HepG2 (cell line): ENCODE data around the gene PRM3. TPM values are rescaled to one million over a fixed set of nuclear protein-coding genes. Genes with fewer than 3 reads are reported as not detected.

Source experiments
- GATAD2A ChIP-seq: IDR thresholded peaks from 2 replicates; pipeline ENCODE4 v1.6.1; 2016
- HNRNPL ChIP-seq: fragments of 200-400 bp; formaldehyde crosslinking; IDR thresholded peaks from 2 replicates; pipeline ENCODE4 v1.6.1; 2017; ENCODE audit warnings: mild to moderate bottlenecking, low read depth, low read length
- MXI1 ChIP-seq: IDR thresholded peaks from 3 replicates; pipeline ENCODE4 v1.6.1; 2012; ENCODE audit warnings: low read depth, low read length, inconsistent platforms, borderline replicate concordance
- PITX1 ChIP-seq: sonication (generic); formaldehyde crosslinking; IDR thresholded peaks from 2 replicates; pipeline ENCODE4 v1.5.1; 2020; ENCODE audit warnings: mild to moderate bottlenecking, missing genetic modification reagents
- RARA ChIP-seq: IDR thresholded peaks from 2 replicates; pipeline ENCODE4 v1.6.1; 2016; ENCODE audit warnings: missing genetic modification reagents, missing compliant biosample characterization
- RCOR2 ChIP-seq: IDR thresholded peaks from 2 replicates; pipeline ENCODE4 v1.6.1; 2016; ENCODE audit warnings: missing biosample characterization, missing genetic modification reagents
- SMYD3 ChIP-seq: sonication (generic); formaldehyde crosslinking; IDR thresholded peaks from 2 replicates; pipeline ENCODE4 v1.8.1; 2023; ENCODE audit warnings: mild to moderate bottlenecking, missing genetic modification reagents
- SSRP1 ChIP-seq: IDR thresholded peaks from 2 replicates; pipeline ENCODE4 v1.6.1; 2016; ENCODE audit warnings: control low read depth
- ZBTB42 ChIP-seq: sonication (generic); formaldehyde crosslinking; IDR thresholded peaks from 2 replicates; pipeline ENCODE4 v1.5.0; 2020; ENCODE audit warnings: mild to moderate bottlenecking, missing genetic modification reagents
- ZFP36L1 ChIP-seq: sonication (generic); formaldehyde crosslinking; IDR thresholded peaks from 2 replicates; pipeline ENCODE4 v1.8.0; 2022; ENCODE audit warnings: mild to moderate bottlenecking, missing genetic modification reagents, moderate library complexity
- ZNF274 ChIP-seq: sonication (generic); formaldehyde crosslinking; IDR thresholded peaks from 2 replicates; pipeline ENCODE4 v1.5.1; 2020; ENCODE audit warnings: mild to moderate bottlenecking, missing genetic modification reagents
- ZNF547 ChIP-seq: sonication (generic); formaldehyde crosslinking; IDR thresholded peaks from 2 replicates; pipeline ENCODE4 v1.5.1; 2020; ENCODE audit warnings: mild to moderate bottlenecking, missing genetic modification reagents
- ZNF563 ChIP-seq: sonication (generic); formaldehyde crosslinking; IDR thresholded peaks from 2 replicates; pipeline ENCODE4 v1.8.0; 2022; ENCODE audit warnings: mild to moderate bottlenecking, moderate library complexity, missing genetic modification reagents
- ZNF709 ChIP-seq: sonication (generic); formaldehyde crosslinking; IDR thresholded peaks from 2 replicates; pipeline ENCODE4 v1.5.0; 2020; ENCODE audit warnings: mild to moderate bottlenecking, missing genetic modification reagents
- polyA plus RNA-seq, 8 experiments: library from polyadenylated mRNA; depleted of rRNA in 3 of 8; stranded (reverse) in 7 of 8; unstranded in 1 of 8; fragments of >200 nt; fragmentation: Illumina TruSeq in 4 of 8; extraction: Trizol in 4 of 8; gene quantifications; 2 replicates each; pipeline versions ENCODE4 v1.2.1 to v1.2.3, GENCODE V29; 2011 to 2016; ENCODE audit warnings: low read depth in 4 of 8, missing spikeins in 1 of 8, mixed read lengths in 1 of 8; ENCODE audit not compliant: insufficient read depth in 1 of 8
- total RNA-seq, 5 experiments: library from RNA; depleted of rRNA; stranded (reverse); fragments of >200 nt; fragmentation: Illumina TruSeq; extraction: Trizol; gene quantifications; 2 replicates each; pipeline ENCODE4 v1.2.3, GENCODE V29; 2016; ENCODE audit warnings: low read depth in 1 of 5
- TF ChIP-seq, protein P1 (sequence below): sonication (generic); formaldehyde crosslinking; IDR thresholded peaks from 2 replicates; pipeline ENCODE4 v1.4.0; 2020; ENCODE audit warnings: mild to moderate bottlenecking, missing genetic modification reagents, borderline replicate concordance
- TF ChIP-seq, protein P2 (sequence below): sonication (generic); formaldehyde crosslinking; IDR thresholded peaks from 2 replicates; pipeline ENCODE4 v1.4.0; 2020; ENCODE audit warnings: mild to moderate bottlenecking, missing genetic modification reagents, borderline replicate concordance
- TF ChIP-seq, protein P3 (sequence below): sonication (generic); formaldehyde crosslinking; IDR thresholded peaks from 2 replicates; pipeline ENCODE4 v1.5.1; 2020; ENCODE audit warnings: missing genetic modification reagents, mild to moderate bottlenecking, borderline replicate concordance
- TF ChIP-seq, protein P4 (sequence below): sonication (generic); formaldehyde crosslinking; IDR thresholded peaks from 2 replicates; pipeline ENCODE4 v1.5.0; 2020; ENCODE audit warnings: mild to moderate bottlenecking, missing genetic modification reagents, borderline replicate concordance

PRM3 gene
- total and polyA plus RNA-seq, 2 of the 13 experiments (the other 11 are each of a cell fraction or from before 2014, with no cell fraction given) = not detected

DNA sequence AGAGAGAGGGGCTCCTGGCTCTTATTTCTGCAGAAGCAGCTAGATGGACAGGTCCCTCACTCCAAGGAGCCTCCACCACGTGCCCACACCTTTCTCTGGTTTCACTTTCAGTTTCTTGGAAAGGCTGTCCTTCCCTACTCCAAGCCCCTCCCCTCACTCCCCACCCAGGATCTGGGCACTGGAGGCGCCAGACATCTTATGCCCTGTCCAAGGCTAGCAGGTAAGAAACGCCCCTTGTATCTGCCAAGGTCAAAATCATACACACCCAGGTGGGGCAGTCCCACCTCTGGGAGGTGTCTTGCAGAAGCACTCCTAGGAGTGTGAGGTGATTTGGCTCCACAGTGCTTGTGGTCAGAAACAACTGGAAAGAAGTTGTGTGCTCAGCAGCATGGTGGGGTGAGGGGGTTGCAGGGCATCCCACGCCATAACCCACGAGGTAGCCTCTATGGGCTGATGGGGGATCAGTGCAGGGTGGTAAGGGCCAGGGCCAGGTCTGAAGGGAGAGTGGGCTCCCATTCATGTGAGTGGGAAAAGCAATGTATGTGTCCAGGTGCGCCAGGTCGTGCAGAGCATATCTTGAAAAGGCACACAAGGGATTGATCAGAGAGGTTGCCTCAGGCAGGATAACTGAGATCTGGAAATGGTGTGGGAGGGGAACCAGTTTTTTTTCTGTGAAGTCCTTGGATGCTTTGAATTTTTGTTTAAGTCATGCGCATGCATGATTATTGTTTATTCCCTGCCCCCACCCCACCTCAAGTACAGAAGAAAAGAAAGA is 39.5 kb upstream of the PRM3 start (continued):
- TF ChIP-seq, protein P1, sequence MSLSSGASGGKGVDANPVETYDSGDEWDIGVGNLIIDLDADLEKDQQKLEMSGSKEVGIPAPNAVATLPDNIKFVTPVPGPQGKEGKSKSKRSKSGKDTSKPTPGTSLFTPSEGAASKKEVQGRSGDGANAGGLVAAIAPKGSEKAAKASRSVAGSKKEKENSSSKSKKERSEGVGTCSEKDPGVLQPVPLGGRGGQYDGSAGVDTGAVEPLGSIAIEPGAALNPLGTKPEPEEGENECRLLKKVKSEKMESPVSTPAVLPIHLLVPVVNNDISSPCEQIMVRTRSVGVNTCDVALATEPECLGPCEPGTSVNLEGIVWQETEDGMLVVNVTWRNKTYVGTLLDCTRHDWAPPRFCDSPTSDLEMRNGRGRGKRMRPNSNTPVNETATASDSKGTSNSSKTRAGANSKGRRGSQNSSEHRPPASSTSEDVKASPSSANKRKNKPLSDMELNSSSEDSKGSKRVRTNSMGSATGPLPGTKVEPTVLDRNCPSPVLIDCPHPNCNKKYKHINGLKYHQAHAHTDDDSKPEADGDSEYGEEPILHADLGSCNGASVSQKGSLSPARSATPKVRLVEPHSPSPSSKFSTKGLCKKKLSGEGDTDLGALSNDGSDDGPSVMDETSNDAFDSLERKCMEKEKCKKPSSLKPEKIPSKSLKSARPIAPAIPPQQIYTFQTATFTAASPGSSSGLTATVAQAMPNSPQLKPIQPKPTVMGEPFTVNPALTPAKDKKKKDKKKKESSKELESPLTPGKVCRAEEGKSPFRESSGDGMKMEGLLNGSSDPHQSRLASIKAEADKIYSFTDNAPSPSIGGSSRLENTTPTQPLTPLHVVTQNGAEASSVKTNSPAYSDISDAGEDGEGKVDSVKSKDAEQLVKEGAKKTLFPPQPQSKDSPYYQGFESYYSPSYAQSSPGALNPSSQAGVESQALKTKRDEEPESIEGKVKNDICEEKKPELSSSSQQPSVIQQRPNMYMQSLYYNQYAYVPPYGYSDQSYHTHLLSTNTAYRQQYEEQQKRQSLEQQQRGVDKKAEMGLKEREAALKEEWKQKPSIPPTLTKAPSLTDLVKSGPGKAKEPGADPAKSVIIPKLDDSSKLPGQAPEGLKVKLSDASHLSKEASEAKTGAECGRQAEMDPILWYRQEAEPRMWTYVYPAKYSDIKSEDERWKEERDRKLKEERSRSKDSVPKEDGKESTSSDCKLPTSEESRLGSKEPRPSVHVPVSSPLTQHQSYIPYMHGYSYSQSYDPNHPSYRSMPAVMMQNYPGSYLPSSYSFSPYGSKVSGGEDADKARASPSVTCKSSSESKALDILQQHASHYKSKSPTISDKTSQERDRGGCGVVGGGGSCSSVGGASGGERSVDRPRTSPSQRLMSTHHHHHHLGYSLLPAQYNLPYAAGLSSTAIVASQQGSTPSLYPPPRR (CRISPR knock-in tag) = 0 out of 2 replicates have a peak, but pooled peaks have one; percentile 33
- TF ChIP-seq HNRNPL (0 out of 2 replicates have a peak, but pooled peaks have one; percentile 36), ZBTB42 (CRISPR knock-in tag) (0 out of 2 replicates have a peak, but pooled peaks have one; percentile 62), ZNF274 (peak; percentile 95), RARA (0 out of 2 replicates have a peak, but pooled peaks have one; percentile 13), ZNF563 (CRISPR knock-in tag) (0 out of 2 replicates have a peak, but pooled peaks have one; percentile 42), SMYD3 (CRISPR knock-in tag) (no peak), ZNF709 (peak; percentile 56; the same call in 1 of the 2 replicates), PITX1 (CRISPR knock-in tag) (0 out of 2 replicates have a peak, but pooled peaks have one; percentile 26), ZFP36L1 (CRISPR knock-in tag) (peak; percentile 10; the same call in 1 of the 2 replicates), GATAD2A (CRISPR knock-in tag) (peak; percentile 58), ZNF547 (CRISPR knock-in tag) (peak; percentile 64), MXI1 (peak; percentile 75; the same call in 1 of the 3 replicates), SSRP1 (CRISPR knock-in tag) (peak; percentile 86), RCOR2 (CRISPR knock-in tag) (0 out of 2 replicates have a peak, but pooled peaks have one; percentile 3)
- TF ChIP-seq, protein P2, sequence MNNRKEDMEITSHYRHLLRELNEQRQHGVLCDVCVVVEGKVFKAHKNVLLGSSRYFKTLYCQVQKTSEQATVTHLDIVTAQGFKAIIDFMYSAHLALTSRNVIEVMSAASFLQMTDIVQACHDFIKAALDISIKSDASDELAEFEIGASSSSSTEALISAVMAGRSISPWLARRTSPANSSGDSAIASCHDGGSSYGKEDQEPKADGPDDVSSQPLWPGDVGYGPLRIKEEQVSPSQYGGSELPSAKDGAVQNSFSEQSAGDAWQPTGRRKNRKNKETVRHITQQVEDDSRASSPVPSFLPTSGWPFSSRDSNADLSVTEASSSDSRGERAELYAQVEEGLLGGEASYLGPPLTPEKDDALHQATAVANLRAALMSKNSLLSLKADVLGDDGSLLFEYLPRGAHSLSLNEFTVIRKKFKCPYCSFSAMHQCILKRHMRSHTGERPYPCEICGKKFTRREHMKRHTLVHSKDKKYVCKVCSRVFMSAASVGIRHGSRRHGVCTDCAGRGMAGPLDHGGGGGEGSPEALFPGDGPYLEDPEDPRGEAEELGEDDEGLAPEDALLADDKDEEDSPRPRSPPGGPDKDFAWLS (CRISPR knock-in tag) = no peak; the same call in 1 of the 2 replicates
- TF ChIP-seq, protein P3, sequence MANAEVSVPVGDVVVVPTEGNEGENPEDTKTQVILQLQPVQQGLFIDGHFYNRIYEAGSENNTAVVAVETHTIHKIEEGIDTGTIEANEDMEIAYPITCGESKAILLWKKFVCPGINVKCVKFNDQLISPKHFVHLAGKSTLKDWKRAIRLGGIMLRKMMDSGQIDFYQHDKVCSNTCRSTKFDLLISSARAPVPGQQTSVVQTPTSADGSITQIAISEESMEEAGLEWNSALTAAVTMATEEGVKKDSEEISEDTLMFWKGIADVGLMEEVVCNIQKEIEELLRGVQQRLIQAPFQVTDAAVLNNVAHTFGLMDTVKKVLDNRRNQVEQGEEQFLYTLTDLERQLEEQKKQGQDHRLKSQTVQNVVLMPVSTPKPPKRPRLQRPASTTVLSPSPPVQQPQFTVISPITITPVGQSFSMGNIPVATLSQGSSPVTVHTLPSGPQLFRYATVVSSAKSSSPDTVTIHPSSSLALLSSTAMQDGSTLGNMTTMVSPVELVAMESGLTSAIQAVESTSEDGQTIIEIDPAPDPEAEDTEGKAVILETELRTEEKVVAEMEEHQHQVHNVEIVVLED (CRISPR knock-in tag) = peak; percentile 47
- TF ChIP-seq, protein P4, sequence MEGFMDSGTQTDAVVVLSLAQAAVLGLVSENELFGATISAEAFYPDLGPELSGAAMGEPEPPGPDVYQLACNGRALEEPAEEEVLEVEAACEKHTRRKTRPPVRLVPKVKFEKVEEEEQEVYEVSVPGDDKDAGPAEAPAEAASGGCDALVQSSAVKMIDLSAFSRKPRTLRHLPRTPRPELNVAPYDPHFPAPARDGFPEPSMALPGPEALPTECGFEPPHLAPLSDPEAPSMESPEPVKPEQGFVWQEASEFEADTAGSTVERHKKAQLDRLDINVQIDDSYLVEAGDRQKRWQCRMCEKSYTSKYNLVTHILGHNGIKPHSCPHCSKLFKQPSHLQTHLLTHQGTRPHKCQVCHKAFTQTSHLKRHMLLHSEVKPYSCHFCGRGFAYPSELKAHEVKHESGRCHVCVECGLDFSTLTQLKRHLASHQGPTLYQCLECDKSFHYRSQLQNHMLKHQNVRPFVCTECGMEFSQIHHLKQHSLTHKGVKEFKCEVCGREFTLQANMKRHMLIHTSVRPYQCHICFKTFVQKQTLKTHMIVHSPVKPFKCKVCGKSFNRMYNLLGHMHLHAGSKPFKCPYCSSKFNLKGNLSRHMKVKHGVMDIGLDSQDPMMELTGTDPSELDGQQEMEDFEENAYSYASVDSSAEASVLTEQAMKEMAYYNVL (CRISPR knock-in tag) = 0 out of 2 replicates have a peak, but pooled peaks have one; percentile 31
